ENCODE results near the gene SH3RF3.

The SH3RF3 gene

DNA sequence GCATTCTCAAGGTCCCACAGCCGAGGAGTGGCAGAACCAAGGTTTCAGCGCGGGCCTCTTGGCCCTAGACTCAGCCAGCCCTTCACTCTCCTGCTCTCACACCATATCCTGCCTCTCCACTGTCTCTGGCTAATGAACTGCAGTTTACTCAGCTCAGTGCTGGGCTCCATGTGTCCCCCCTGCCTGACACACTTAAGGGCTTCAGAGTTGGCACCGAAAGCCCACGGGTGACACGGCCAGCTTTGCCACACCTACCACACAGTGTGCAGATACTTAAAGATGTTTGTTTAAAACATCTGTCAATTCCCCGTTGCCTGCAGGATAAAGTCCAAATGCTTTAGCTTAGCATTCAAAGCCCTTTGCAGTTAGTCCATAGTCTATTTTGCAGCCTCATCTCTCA lies 243.6 kb downstream of the SH3RF3 start:
- FAIRE-seq (no peak), DNase-seq (ENCODE audit: insufficient read length, low spot score) (no peak)
- TF ChIP-seq PAX5 (IDR thresholded peaks at IDR 0.05; ENCODE audit: insufficient read depth, low read length, severe bottlenecking) (no peak), POU2F2 (IDR thresholded peaks at IDR 0.05; ENCODE audit: low read depth, low read length) (no peak), POLR2AphosphoS5 (IDR thresholded peaks at IDR 0.05; ENCODE audit: low read depth, low read length) (no peak), TAF1 (IDR thresholded peaks at IDR 0.05; ENCODE audit: low read depth, low read length) (no peak), POLR2A (IDR thresholded peaks at IDR 0.05; ENCODE audit: low read depth, low read length) (no peak), SPI1 (IDR thresholded peaks at IDR 0.05; ENCODE audit: low read depth, low read length) (no peak)

DNA sequence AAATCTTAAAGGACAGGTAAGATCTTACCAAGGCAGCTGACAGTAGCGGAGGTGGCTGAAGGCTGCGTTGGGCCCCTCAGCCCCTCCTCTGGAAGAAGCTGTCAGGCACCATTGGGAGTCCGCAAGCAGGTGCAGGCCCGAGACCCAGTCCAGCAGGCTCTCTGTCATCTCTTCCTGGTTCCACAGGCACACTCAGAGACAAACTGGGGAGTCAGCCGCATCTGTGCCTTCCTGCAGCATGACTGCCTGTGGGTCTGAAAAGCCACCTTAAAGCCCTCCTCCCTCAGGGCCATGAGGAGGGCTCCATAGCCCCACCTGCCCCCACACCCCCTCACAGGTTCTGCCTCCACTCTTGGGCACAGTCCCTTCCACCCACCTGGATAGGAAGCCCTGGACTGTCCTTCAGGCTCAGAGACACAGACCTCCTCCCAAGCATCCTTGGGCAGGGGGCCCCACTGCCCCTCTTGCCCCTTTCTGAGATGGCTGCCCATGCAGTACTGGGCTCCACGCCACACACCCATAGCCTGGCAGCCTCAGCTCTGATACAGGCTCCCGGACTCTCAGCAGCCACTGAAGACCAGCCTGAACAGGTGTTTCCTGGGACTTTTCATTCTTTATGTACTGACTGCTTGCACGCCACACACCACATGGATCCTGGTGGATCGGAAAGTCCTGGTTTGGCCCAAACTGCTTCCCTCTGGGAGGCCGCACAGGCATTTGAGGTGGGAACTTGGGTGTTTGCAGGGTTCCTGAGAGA lies 245.0 kb downstream of the SH3RF3 start:
- DNase-seq (ENCODE audit: insufficient read length, low spot score) (no peak), FAIRE-seq (no peak)
- TF ChIP-seq SPI1 (IDR thresholded peaks at IDR 0.05; ENCODE audit: low read depth, low read length) = no peak
- no peak for TF ChIP-seq PAX5 (IDR thresholded peaks at IDR 0.05; ENCODE audit: insufficient read depth, low read length, severe bottlenecking)
- no peak for TF ChIP-seq TAF1 (IDR thresholded peaks at IDR 0.05; ENCODE audit: low read depth, low read length)
- TF ChIP-seq POLR2A (IDR thresholded peaks at IDR 0.05; ENCODE audit: low read depth, low read length) = no peak
- no peak for TF ChIP-seq POU2F2 (IDR thresholded peaks at IDR 0.05; ENCODE audit: low read depth, low read length)
- TF ChIP-seq POLR2AphosphoS5 (IDR thresholded peaks at IDR 0.05; ENCODE audit: low read depth, low read length) = no peak

GRCh38 chr2:109374548-109375130 lies 245.6 kb downstream of the SH3RF3 start:
- TF ChIP-seq TAF1 (IDR thresholded peaks at IDR 0.05; ENCODE audit: low read depth, low read length) (no peak), SPI1 (IDR thresholded peaks at IDR 0.05; ENCODE audit: low read depth, low read length) (no peak), POLR2A (IDR thresholded peaks at IDR 0.05; ENCODE audit: low read depth, low read length) (no peak), POU2F2 (IDR thresholded peaks at IDR 0.05; ENCODE audit: low read depth, low read length) (no peak)
- FAIRE-seq (no peak), DNase-seq (ENCODE audit: insufficient read length, low spot score) (no peak)

GRCh38 chr2:109375131-109375561 lies 246.1 kb downstream of the SH3RF3 start:
- no peak for FAIRE-seq
- DNase-seq (ENCODE audit: insufficient read length, low spot score) = no peak
- TF ChIP-seq SPI1 (IDR thresholded peaks at IDR 0.05; ENCODE audit: low read depth, low read length) (no peak), TAF1 (IDR thresholded peaks at IDR 0.05; ENCODE audit: low read depth, low read length) (no peak), POLR2AphosphoS5 (IDR thresholded peaks at IDR 0.05; ENCODE audit: low read depth, low read length) (no peak), PAX5 (IDR thresholded peaks at IDR 0.05; ENCODE audit: insufficient read depth, low read length, severe bottlenecking) (no peak), POLR2A (IDR thresholded peaks at IDR 0.05; ENCODE audit: low read depth, low read length) (no peak), POU2F2 (IDR thresholded peaks at IDR 0.05; ENCODE audit: low read depth, low read length) (no peak)

DNA sequence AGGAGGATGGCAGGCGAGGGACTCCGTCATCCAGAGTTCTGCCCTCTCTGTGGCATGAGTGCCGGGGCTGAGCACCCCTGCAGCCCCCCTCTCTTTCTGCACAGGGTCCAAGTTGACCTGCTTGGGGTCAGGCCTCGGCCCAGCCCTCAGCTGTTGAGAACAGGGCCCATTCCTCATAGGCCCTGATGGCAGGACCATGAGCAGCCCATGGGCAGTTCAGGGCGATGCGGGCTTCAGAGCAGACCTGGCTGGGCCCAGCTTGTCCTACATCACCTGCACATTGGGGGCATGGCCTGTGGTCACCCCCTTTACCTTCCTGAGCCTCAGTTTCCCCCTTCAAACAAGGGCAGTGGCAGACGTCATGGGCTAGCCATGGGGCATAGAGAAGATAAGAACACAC lies 246.7 kb downstream of the SH3RF3 start:
- FAIRE-seq (no peak), DNase-seq (ENCODE audit: insufficient read length, low spot score) (no peak)
- TF ChIP-seq TAF1 (IDR thresholded peaks at IDR 0.05; ENCODE audit: low read depth, low read length) = no peak

DNA sequence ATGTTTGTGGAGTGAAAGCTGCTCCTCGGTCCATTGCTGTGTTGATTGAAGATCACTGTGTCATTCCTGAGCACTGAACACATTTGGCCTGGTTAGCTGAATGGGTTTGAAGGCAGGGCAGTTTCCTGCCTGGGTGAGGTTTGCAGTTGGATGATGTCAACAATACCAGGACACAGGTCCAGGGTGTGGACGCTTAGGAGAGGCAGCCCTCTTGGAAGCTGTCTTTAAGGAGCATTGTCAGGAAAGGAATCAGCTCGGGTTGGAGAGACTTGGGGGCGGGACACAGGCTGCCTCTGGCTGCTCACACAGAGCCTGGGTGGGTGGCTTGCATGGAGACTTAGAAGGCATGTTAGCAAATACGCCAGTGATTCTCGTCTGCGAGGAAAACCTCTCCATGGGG lies 247.1 kb downstream of the SH3RF3 start:
- TF ChIP-seq POU2F2 (IDR thresholded peaks at IDR 0.05; ENCODE audit: low read depth, low read length) (no peak), PAX5 (IDR thresholded peaks at IDR 0.05; ENCODE audit: insufficient read depth, low read length, severe bottlenecking) (no peak), POLR2A (IDR thresholded peaks at IDR 0.05; ENCODE audit: low read depth, low read length) (no peak), POLR2AphosphoS5 (IDR thresholded peaks at IDR 0.05; ENCODE audit: low read depth, low read length) (no peak), TAF1 (IDR thresholded peaks at IDR 0.05; ENCODE audit: low read depth, low read length) (no peak), SPI1 (IDR thresholded peaks at IDR 0.05; ENCODE audit: low read depth, low read length) (no peak)
- DNase-seq (ENCODE audit: insufficient read length, low spot score) = no peak
- FAIRE-seq = no peak

DNA sequence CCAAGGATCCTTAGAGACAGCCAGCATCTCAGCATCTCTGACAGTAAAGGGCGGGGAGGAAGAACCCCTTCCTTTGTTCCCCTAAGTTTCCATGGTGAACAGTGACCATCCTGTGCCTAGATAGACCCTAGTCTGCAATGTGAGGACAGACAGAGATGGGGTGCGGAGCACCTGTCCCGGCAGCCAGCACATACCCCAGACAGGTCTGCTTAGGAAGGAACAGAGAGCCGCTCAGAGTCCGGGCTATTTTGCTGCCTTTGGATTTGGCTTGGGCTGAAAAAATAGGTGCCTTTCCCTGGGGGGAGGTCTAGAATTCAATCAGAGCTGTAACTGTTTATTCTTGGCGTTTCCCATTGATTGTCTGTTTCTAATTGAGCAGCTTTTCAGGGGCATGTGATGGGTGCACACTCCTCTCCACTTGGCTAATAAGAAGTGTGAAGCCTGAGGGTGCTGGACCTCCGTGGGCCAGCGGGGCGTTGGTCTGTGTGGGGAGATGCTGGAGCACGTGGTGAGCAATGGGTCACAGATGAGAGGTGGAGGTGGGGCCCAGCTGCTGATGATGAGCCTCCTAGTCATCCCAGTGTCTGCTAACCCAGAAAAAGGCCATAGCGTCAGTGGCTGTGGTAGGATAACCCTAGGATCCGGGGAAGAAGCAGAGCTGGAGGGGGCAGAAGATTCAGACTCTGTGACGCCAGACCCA lies 247.9 kb downstream of the SH3RF3 start:
- TF ChIP-seq TAF1 (IDR thresholded peaks at IDR 0.05; ENCODE audit: low read depth, low read length) = no peak
- no peak for FAIRE-seq

DNA sequence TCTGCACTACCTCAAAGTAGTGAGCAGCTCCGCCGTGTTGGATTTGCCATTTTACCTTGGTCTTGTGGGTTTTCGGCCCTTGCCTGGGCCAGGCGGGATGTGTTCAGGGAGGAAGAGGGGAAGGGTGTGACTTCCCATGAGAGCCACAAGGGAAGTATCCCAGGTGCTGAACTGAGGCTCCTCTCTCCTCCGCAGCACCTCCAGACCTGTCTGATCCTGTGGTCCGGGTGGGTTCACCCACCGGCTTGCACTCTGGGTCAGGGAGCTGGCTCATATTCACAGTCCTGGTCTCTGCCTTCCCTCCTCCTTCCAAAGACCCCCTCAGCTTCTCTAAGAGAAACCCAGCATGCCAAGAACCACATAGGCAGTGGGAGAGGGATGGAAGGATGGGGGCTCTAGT lies 249.0 kb downstream of the SH3RF3 start:
- DNase-seq (ENCODE audit: insufficient read length, low spot score) = no peak
- TF ChIP-seq POU2F2 (IDR thresholded peaks at IDR 0.05; ENCODE audit: low read depth, low read length) = no peak
- TF ChIP-seq POLR2A (IDR thresholded peaks at IDR 0.05; ENCODE audit: low read depth, low read length) = no peak
- TF ChIP-seq PAX5 (IDR thresholded peaks at IDR 0.05; ENCODE audit: insufficient read depth, low read length, severe bottlenecking) = no peak
- TF ChIP-seq POLR2AphosphoS5 (IDR thresholded peaks at IDR 0.05; ENCODE audit: low read depth, low read length) = no peak
- TF ChIP-seq SPI1 (IDR thresholded peaks at IDR 0.05; ENCODE audit: low read depth, low read length) = no peak
- TF ChIP-seq TAF1 (IDR thresholded peaks at IDR 0.05; ENCODE audit: low read depth, low read length) = no peak
- FAIRE-seq = no peak

More for the DNA sequence above, 247.9 kb downstream of the SH3RF3 start:
- DNase-seq (ENCODE audit: insufficient read length, low spot score) = no peak

DNA sequence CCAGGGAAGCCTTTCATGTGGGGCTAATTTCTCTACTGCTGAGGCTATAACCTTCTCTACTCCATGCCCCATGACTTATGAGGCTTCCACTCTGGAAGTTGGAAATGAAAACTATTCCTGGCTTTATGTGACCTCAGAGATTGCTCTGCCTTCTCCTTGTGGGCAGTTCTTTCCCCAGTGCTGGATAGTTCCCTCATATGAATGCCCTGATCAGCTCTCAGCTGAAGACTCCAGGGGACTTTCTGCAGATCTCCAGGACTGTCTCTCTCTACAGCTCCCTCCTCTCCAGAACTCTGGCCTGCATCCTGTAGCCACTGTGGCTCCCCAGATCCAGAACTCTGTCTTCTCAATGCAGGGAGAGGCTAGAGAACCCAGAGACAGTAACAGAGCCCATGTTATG lies 249.7 kb downstream of the SH3RF3 start:
- no peak for FAIRE-seq
- no peak for TF ChIP-seq PAX5 (IDR thresholded peaks at IDR 0.05; ENCODE audit: insufficient read depth, low read length, severe bottlenecking)
- no peak for TF ChIP-seq POLR2A (IDR thresholded peaks at IDR 0.05; ENCODE audit: low read depth, low read length)
- TF ChIP-seq TAF1 (IDR thresholded peaks at IDR 0.05; ENCODE audit: low read depth, low read length) = no peak
- no peak for TF ChIP-seq POLR2AphosphoS5 (IDR thresholded peaks at IDR 0.05; ENCODE audit: low read depth, low read length)
- TF ChIP-seq SPI1 (IDR thresholded peaks at IDR 0.05; ENCODE audit: low read depth, low read length) = no peak
- no peak for TF ChIP-seq POU2F2 (IDR thresholded peaks at IDR 0.05; ENCODE audit: low read depth, low read length)
- DNase-seq (ENCODE audit: insufficient read length, low spot score) = no peak

DNA sequence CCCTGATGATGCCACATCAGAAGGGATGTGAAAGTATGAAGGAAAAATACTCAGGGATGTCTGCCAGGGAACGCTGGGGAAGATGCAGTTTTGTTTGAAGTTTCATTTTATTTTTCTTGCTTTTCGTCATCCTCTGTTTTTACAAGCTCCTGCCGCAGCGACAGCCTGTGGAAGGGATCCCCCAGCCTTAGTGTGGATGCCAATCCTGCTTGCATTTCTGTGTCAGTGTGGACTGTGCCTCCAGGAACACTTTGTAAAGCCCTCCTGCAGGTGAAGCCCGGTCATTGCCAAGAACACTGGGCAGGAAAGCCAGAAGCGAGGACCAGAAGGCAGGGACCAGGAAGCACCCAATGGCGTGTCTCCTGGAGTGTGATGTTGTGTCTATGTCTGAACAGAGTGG lies 250.5 kb downstream of the SH3RF3 start:
- DNase-seq (ENCODE audit: insufficient read length, low spot score) (no peak), FAIRE-seq (no peak)
- no peak for TF ChIP-seq POLR2AphosphoS5 (IDR thresholded peaks at IDR 0.05; ENCODE audit: low read depth, low read length)
